Epithelial cell of prostate (primary cell): ENCODE results near the gene NSUN3.
"Not testable (repeated sequence)": the region's sequence is repeated elsewhere in the genome, so short reads cannot be mapped to it uniquely, and the experiment has no call there.

Source experiments
- DNase-seq: peaks from one replicate; pipeline ENCODE4 v3.0.0-alpha.2; 2011; ENCODE audit warnings: low read depth, low spot score
- H3K27ac ChIP-seq: fragments of 450-650 bp; 2 replicates; pipeline ENCODE4 v1.5.1; 2017; ENCODE audit warnings: mild to moderate bottlenecking

Gene NSUN3

GRCh38 chr3:94066506-94067500 is 3.9 kb downstream of the NSUN3 start:
- H3K27ac ChIP-seq, result no peak overlapping the region
- DNase-seq, result no peak

DNA sequence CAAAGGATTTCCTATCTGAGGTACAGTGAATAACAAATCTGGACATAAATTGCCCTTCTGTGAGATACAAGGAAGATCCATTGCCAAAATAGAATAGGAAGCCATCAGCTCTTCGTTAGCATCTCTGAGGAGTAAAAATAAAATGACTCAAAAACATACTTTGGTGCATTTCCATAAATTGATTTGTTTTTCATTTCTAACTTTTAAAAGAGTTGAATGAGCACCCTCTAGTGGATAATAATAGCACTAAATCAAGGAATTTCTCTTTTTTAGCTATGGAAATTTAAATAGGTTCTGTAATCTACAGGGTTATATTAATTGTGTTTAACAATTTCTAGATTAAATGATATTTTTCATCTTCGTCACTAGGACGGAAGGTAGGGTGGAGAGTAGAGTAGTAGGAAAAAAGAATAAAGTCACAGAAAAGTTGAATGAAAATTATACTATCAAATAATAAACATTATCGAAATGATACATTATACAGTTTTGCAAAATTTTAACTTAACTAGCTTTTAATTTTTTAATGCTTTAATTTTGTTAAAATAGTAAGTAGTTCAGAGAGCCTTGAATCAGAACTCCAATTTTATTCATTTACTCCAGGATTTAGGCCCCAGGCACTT is 6.4 kb downstream of the NSUN3 start:
- H3K27ac ChIP-seq, result no peak overlapping the region
- no peak for DNase-seq

DNA sequence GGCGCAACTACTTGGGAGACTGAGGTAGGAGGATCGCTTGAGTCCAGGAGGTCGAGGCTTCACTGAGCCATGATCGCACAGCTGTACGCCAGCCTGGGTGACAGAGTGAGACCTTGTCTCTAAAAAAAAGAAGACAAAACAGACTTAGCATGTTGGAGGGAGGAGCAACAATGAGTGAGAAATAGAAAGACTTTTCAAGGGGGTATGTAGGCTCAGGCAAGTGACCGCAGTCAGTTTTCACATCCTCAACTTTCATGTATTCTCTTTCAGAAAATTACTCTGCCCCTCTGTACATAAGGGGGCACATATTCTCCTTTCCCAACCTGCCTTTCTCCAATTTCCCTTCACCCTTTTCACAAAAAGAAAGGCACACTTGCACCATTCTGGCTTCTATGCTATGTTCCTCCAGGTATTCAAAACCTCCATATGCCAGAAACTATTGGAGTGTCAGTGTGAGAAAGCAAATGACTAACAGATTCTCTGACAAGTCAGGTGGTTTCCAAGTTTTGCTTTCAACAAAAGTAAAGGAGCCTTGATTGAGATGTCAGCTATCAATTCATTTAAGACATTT is 7.6 kb downstream of the NSUN3 start:
- DNase-seq, result no peak

DNA sequence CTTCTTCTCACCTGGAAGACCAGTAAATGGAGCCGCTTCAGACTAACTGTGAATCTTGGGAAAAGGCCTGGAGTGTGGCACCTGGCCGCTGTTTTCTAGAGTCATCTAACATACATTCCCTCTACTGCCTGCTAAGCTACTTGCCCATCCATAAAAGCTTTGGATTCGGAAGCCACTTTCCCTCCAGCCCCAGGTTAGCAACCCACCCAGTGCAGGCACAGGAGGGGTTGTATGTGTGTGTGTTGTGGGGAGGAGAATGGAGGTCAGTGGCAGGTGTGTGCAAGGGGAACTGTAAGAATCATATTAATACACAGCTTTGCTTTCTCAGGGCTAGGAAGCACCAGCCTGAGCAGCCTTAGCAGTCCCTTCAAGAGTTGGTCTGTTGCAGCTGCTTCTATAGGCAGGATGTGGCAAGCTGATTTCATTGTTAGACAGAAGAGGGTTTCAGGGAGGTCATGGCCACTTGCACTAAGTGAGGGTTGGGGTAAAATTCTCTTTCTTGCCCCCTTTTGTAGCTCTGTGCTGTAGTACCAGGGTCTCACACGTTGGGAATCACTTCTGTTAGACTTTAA is 8.9 kb downstream of the NSUN3 start:
- no peak for DNase-seq
- H3K27ac ChIP-seq, result no peak overlapping the region

More for the DNA sequence above, 7.6 kb downstream of the NSUN3 start:
- no peak overlapping the region for H3K27ac ChIP-seq

GRCh38 chr3:94076055-94076454 is 13.2 kb downstream of the NSUN3 start:
- no peak for DNase-seq
- peak overlapping the region; percentile 13 for H3K27ac ChIP-seq

- H3K27ac ChIP-seq, DNase-seq: not testable (repeated sequence)
Measured at GRCh38 chr3:94080552-94080951, 17.7 kb downstream of the NSUN3 start.

- H3K27ac ChIP-seq, result no peak overlapping the region
- no peak for DNase-seq
Measured at GRCh38 chr3:94081884-94082283, 19.0 kb downstream of the NSUN3 start.

GRCh38 chr3:94082391-94082937 is 19.6 kb downstream of the NSUN3 start:
- no peak overlapping the region for H3K27ac ChIP-seq
- no peak for DNase-seq

DNA sequence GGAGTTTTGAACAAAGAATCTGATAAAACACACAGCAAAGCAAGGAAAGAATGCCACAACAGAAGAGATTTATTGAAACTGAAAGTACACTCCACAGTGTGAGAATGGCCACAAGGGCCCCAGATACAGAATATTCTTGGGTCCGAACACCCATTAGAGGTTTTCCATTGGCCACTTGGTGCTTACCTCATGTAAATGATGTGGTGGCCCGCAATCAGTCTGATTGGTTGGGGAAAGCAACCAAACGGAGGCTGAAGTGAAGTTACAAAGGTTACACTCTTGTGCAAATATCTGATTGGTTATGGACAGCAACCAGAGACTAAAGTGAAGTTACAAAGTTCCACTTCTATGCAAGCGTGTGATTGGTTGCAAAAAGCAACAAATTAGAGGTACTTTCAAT is 20.4 kb downstream of the NSUN3 start:
- no peak overlapping the region for H3K27ac ChIP-seq
- no peak for DNase-seq

DNA sequence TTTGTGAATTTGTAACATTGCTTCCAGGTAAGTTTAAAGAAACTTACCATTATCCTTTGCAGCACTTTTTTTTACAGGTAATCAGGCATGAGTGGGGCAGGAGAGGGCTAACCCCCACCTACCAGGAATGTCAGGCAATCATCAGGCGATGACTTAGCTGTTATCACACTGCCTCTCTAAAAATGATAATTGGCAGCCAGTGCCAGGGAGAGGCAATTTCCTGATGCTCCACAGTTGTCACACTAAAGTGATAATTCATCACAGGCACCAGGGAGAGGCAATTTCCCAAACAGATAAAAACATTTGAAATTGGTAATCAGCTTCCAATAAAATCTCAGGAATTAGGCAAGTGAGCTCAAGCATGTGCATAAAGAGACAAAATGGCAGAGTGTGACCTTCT is 26.3 kb downstream of the NSUN3 start:
- no peak for DNase-seq
- H3K27ac ChIP-seq, result no peak overlapping the region

GRCh38 chr3:94092086-94092485 is 29.2 kb downstream of the NSUN3 start:
- H3K27ac ChIP-seq, result no peak overlapping the region
- no peak for DNase-seq

- no peak overlapping the region for H3K27ac ChIP-seq
- no peak for DNase-seq
Measured at GRCh38 chr3:94093151-94093550, 30.3 kb downstream of the NSUN3 start.

- H3K27ac ChIP-seq, result no peak overlapping the region
- no peak for DNase-seq
Measured at GRCh38 chr3:94095111-94095510, 32.2 kb downstream of the NSUN3 start.

DNA sequence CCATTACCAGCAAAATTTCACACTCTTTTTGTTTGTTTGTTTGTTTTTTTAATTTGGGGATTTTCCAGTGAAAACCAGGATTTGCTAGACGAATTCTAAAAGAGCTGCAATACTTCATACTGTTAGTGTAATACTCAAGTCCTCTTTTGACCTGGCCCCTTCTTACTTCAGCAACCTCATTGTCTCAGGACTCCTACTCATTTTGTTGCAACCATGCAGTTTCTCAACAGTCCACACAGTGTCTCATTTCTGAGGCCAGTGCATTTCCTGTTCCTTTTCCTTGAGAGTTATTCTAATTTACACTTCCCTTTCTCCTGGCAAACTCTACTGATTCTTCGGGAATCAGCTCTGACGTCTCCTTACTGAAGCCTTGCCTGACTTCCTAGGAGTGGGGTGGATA is 35.6 kb downstream of the NSUN3 start:
- no peak for DNase-seq
- H3K27ac ChIP-seq, result no peak overlapping the region

DNA sequence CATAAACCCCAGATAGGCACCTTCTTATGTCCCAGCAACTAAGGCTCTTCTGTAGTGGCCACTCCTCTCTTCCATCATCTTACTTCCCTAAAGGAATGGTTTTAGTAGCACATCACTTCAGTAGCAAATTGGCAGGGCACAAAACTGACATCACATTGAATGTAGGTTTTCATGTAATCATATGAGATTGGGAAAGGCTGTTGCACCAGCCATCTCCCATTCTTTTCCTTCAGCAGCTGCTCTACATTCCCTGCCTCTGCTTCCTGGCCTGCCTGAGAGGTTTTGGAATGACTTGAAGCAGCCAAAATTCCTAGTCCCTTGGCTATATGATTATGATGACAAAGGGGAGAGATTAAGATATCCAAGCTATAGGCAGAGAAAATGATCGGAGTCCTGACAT is 36.5 kb downstream of the NSUN3 start:
- no peak for DNase-seq
- H3K27ac ChIP-seq, result no peak overlapping the region

DNA sequence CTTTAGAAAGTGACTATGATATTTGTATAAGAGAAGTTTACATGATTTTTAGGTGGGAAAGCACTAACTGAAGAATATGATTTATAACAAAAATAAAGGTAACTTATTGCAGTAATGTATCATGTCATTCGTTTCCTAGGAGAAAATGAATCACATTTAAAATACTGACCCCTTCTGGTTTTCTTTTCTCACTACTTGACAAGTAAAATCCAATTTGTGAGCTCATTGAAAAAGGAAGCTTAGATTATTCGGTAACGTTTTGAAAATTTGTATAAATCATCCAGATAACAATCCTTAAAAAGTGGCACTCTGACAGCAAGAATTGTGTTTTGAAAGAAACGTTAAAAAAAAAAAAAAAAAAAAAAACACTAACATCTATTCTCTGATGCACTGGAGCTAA is 39.0 kb downstream of the NSUN3 start:
- no peak for DNase-seq
- no peak overlapping the region for H3K27ac ChIP-seq

GRCh38 chr3:94106268-94106667 is 43.4 kb downstream of the NSUN3 start:
- H3K27ac ChIP-seq, result no peak overlapping the region
- DNase-seq, result no peak

- not testable (repeated sequence) for DNase-seq, H3K27ac ChIP-seq
Measured at GRCh38 chr3:94110232-94110631, 47.4 kb downstream of the NSUN3 start.

DNA sequence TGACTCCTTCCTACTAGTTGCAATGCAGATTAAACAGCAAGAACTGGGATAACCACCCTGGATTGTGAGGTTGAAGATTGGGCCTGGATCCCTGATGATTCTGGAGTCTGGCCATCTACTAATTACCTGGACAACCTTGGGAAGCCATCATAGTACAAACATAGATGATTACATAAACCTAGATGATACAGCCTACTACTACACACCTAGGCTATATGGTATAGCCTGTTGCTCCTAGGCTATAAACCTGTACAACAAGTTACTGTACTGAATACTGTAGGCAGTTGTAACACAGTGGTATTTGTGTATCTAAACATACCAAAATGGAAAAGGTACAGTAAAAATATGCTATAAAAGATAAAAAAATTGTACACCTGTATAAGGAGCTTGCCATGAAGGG is 48.0 kb downstream of the NSUN3 start:
- no peak overlapping the region for H3K27ac ChIP-seq
- no peak for DNase-seq

DNA sequence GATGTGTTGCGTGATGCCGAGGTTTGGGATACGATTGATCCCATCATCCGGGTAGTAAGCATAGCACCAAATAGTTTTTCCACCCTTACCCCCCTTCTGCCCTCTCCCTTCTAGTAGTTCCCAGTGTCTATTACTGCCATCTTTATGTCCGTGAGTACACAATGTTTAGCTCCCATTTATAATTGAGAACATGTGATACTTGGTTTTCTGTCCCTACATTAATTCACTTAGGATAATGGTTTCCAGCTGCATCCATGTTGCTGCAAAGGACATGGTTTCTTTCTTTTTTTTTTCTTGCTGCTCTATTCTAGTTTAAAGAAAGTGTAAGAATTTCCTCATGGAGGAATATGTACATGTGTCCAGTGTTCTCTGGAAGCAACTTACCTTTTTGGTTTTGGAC is 51.8 kb downstream of the NSUN3 start:
- DNase-seq, result no peak
- no peak overlapping the region for H3K27ac ChIP-seq

GRCh38 chr3:94115482-94115881 is 52.6 kb downstream of the NSUN3 start:
- H3K27ac ChIP-seq, result no peak overlapping the region
- DNase-seq, result no peak
